Measurements from ENCODE around the gene TNP2. TPM values are rescaled to one million over a fixed set of nuclear protein-coding genes. Genes with fewer than 3 reads are reported as not detected.

TNP2 gene
- total RNA-seq, 6 donors from 2014 or later, result not detected

- H3K4me1 ChIP-seq, result peaks cover 15 to 22% (median 19%) of the 10 kb centered on the region in 4 donors
- no peaks in the 10 kb centered on the region for H3K27me3 ChIP-seq
- H3K4me3 ChIP-seq, result peak overlapping the region in 2 of 4 donors; percentile 17 to 21
- H3K27ac ChIP-seq, result peak overlapping the region; percentile 41 to 62 (median 60)
- TF ChIP-seq EP300 (IDR thresholded peaks at IDR 0.05) (peak in 1 of 4 donors; percentile 25), CTCF (IDR thresholded peaks at IDR 0.05) (peak in 3 of 6 experiments; percentile 16 to 37 (median 33)), POLR2A (IDR thresholded peaks at IDR 0.05) (peak in 1 of 4 donors; percentile 19), POLR2AphosphoS5 (IDR thresholded peaks at IDR 0.05) (peak; percentile 39 to 64)
- peak; percentile 81 to 91 for ATAC-seq (ENCODE audit: low FRiP score in 2 of 2)
- H3K36me3 ChIP-seq, result no peaks in the 10 kb centered on the region
- 6 to 14% methylated on average over 10 to 18 of the region's 19 CpGs for WGBS, 2 donors
- H3K9me3 ChIP-seq, result no peaks in the 10 kb centered on the region
- peak; percentile 87 to 94 for DNase-seq
Observed at GRCh38 chr16:11297492-11298142, 28.5 kb upstream of the TNP2 start.

- DNase-seq (peak in 1 of 2 donors; percentile 41), ATAC-seq (ENCODE audit: low FRiP score in 2 of 2) (peak in 1 of 2 donors; percentile 19)
- H3K4me1 ChIP-seq, result peaks cover 15 to 22% (median 17%) of the 10 kb centered on the region in 4 donors
- H3K4me3 ChIP-seq, result peak overlapping the region in 2 of 4 donors; percentile 17 to 21
- no peaks in the 10 kb centered on the region for H3K27me3 ChIP-seq
- TF ChIP-seq POLR2A (IDR thresholded peaks at IDR 0.05) (no peak), POLR2AphosphoS5 (IDR thresholded peaks at IDR 0.05) (no peak), EP300 (IDR thresholded peaks at IDR 0.05) (no peak), CTCF (IDR thresholded peaks at IDR 0.05) (no peak)
- no peaks in the 10 kb centered on the region for H3K9me3 ChIP-seq
- H3K36me3 ChIP-seq, result no peaks in the 10 kb centered on the region
- WGBS, 2 donors, result 46 to 47% methylated on average over 9 of the region's 10 CpGs
- peak overlapping the region; percentile 41 to 62 (median 60) for H3K27ac ChIP-seq
Observed at GRCh38 chr16:11296706-11297491, 27.8 kb upstream of the TNP2 start.

GRCh38 chr16:11296351-11296705 lies 27.2 kb upstream of the TNP2 start:
- whole genome bisulfite sequencing, 2 donors, result 59 to 86% methylated on average over 3 of the region's 3 CpGs
- DNase-seq (no peak), ATAC-seq (ENCODE audit: low FRiP score in 2 of 2) (no peak)
- no peaks in the 10 kb centered on the region for H3K27me3 ChIP-seq
- TF ChIP-seq POLR2A (IDR thresholded peaks at IDR 0.05) (no peak), CTCF (IDR thresholded peaks at IDR 0.05) (no peak), EP300 (IDR thresholded peaks at IDR 0.05) (no peak), POLR2AphosphoS5 (IDR thresholded peaks at IDR 0.05) (no peak)
- H3K4me1 ChIP-seq, result peaks cover 15 to 22% (median 17%) of the 10 kb centered on the region in 4 donors
- no peak overlapping the region for H3K4me3 ChIP-seq
- H3K27ac ChIP-seq, result peak overlapping the region in 1 of 4 donors; percentile 12
- no peaks in the 10 kb centered on the region for H3K36me3 ChIP-seq
- H3K9me3 ChIP-seq, result no peaks in the 10 kb centered on the region

- H3K36me3 ChIP-seq, result no peaks in the 10 kb centered on the region
- no peak overlapping the region for H3K27ac ChIP-seq
- no peaks in the 10 kb centered on the region for H3K27me3 ChIP-seq
- H3K9me3 ChIP-seq, result no peaks in the 10 kb centered on the region
- WGBS, 2 donors, result 90% methylated on average over 4 of the region's 4 CpGs
- DNase-seq, result no peak
- no peak overlapping the region for H3K4me3 ChIP-seq
- TF ChIP-seq CTCF (IDR thresholded peaks at IDR 0.05) (no peak), POLR2AphosphoS5 (IDR thresholded peaks at IDR 0.05) (no peak), EP300 (IDR thresholded peaks at IDR 0.05) (no peak), POLR2A (IDR thresholded peaks at IDR 0.05) (no peak)
- no peak for ATAC-seq (ENCODE audit: low FRiP score in 2 of 2)
- H3K4me1 ChIP-seq, result peaks cover 15 to 25% (median 17%) of the 10 kb centered on the region in 4 donors
Observed at GRCh38 chr16:11295672-11296071, 26.5 kb upstream of the TNP2 start.

Data from upper lobe of left lung (tissue), 6 donors.